Hindlimb muscle (tissue), 1 donor: ENCODE results near the gene WNK1. TPM values are rescaled to one million over a fixed set of nuclear protein-coding genes. Genes with fewer than 3 reads are reported as not detected.
"Not testable (repeated sequence)": the region's sequence is repeated elsewhere in the genome, so short reads cannot be mapped to it uniquely, and the experiment has no call there.

Experiments used
- DNase-seq: peaks from one replicate; pipeline ENCODE4 v3.0.0-alpha.2; 2013
- polyA plus RNA-seq: library from polyadenylated mRNA; unstranded; fragments of 120-200 nt; gene quantifications from one replicate; pipeline ENCODE4 v1.2.1, GENCODE V29; 2013; ENCODE audit not compliant: insufficient read length

WNK1 gene
- polyA plus RNA-seq = 61.4 TPM

- peak; percentile 98 for DNase-seq
Measured at GRCh38 chr12:751999-752694, at the start of gene WNK1. Gene WNK1, plus strand, starts transcription at chr12:752579. Its CDS starts 987 bp downstream, at chr12:753566.

- no peak for DNase-seq
Measured at GRCh38 chr12:704516-705242, 47.7 kb upstream of the WNK1 start.

- DNase-seq = not testable (repeated sequence)
Measured at GRCh38 chr12:708084-708483, 44.3 kb upstream of the WNK1 start.

GRCh38 chr12:709455-710020, 42.8 kb upstream of the WNK1 start:
- no peak for DNase-seq

- DNase-seq = no peak
Measured at GRCh38 chr12:712172-712863, 40.1 kb upstream of the WNK1 start.

GRCh38 chr12:713281-713875, 39.0 kb upstream of the WNK1 start:
- DNase-seq = no peak

- no peak for DNase-seq
Measured at GRCh38 chr12:716506-716905, 35.9 kb upstream of the WNK1 start.

GRCh38 chr12:718756-719102, 33.6 kb upstream of the WNK1 start:
- DNase-seq = no peak

- no peak for DNase-seq
Measured at GRCh38 chr12:720231-720941, 32.0 kb upstream of the WNK1 start.

GRCh38 chr12:724194-724855, 28.1 kb upstream of the WNK1 start:
- no peak for DNase-seq

GRCh38 chr12:725076-725475, 27.3 kb upstream of the WNK1 start:
- DNase-seq = no peak

- no peak for DNase-seq
Measured at GRCh38 chr12:726281-727140, 25.9 kb upstream of the WNK1 start.

GRCh38 chr12:727321-727720, 25.1 kb upstream of the WNK1 start:
- DNase-seq = no peak

- no peak for DNase-seq
Measured at GRCh38 chr12:728781-729180, 23.6 kb upstream of the WNK1 start.

GRCh38 chr12:729221-729620, 23.2 kb upstream of the WNK1 start:
- DNase-seq = no peak

GRCh38 chr12:730550-730949, 21.8 kb upstream of the WNK1 start:
- DNase-seq = no peak

GRCh38 chr12:737122-737739, 15.1 kb upstream of the WNK1 start:
- no peak for DNase-seq

GRCh38 chr12:738712-739111, 13.7 kb upstream of the WNK1 start:
- DNase-seq = no peak

- no peak for DNase-seq
Measured at GRCh38 chr12:739349-739748, 13.0 kb upstream of the WNK1 start.

GRCh38 chr12:740921-741320, 11.5 kb upstream of the WNK1 start:
- DNase-seq = no peak
